Neural cell (in vitro differentiated cells): ENCODE measurements around the gene MLIP. TPM values are rescaled to one million over a fixed set of nuclear protein-coding genes. Genes with fewer than 3 reads are reported as not detected.

ENCODE experiments used
- H2AFZ ChIP-seq: fragments of 200-600, 300-800 bp; sonication (generic), shearing (Covaris generic); 2 replicates; pipeline ENCODE4 v1.6.0; 2014; ENCODE audit warnings: low read depth, mild to moderate bottlenecking, antibody characterized with exemption, low read length, moderate library complexity
- H3F3A ChIP-seq: fragments of 200-600 bp; shearing (Covaris generic); 2 replicates; pipeline ENCODE4 v1.6.1; 2016; ENCODE audit warnings: mild to moderate bottlenecking, moderate library complexity, mixed read lengths, antibody characterized with exemption, low read length; ENCODE audit not compliant: insufficient read depth, poor library complexity, severe bottlenecking
- H3K27ac ChIP-seq: fragments of 200-600, 300-800 bp; sonication (generic), shearing (Covaris generic); 2 replicates; pipeline ENCODE4 v1.5.1; 2014; ENCODE audit warnings: mild to moderate bottlenecking, low read length, moderate library complexity
- H3K27me3 ChIP-seq: fragments of 300-800, 200-600 bp; sonication (generic), shearing (Covaris generic); 2 replicates; pipeline ENCODE4 v1.6.0; 2014; ENCODE audit warnings: mild to moderate bottlenecking, low read depth, low read length, moderate library complexity; ENCODE audit not compliant: insufficient read depth
- H3K36me3 ChIP-seq: fragments of 300-800, 200-600 bp; sonication (generic), shearing (Covaris generic); 2 replicates; pipeline ENCODE4 v1.5.1; 2014; ENCODE audit warnings: mild to moderate bottlenecking, antibody characterized with exemption, low read length, moderate library complexity; ENCODE audit not compliant: insufficient read depth
- H3K4me2 ChIP-seq: fragments of 300-800, 200-600 bp; sonication (generic), shearing (Covaris generic); 2 replicates; pipeline ENCODE4 v1.6.0; 2014; ENCODE audit warnings: mild to moderate bottlenecking, low read length
- H3K4me3 ChIP-seq: fragments of 300-800, 200-600 bp; sonication (generic), shearing (Covaris generic); 2 replicates; pipeline ENCODE4 v1.5.1; 2014; ENCODE audit warnings: mild to moderate bottlenecking, low read length, moderate library complexity
- H3K79me2 ChIP-seq: fragments of 200-600 bp; shearing (Covaris generic); replicated peaks from 2 replicates; pipeline ENCODE4 v1.6.0; 2014; ENCODE audit warnings: mild to moderate bottlenecking, low read length, moderate library complexity; ENCODE audit not compliant: insufficient read depth
- H3K9ac ChIP-seq: fragments of 300-800, 200-600 bp; sonication (generic), shearing (Covaris generic); 2 replicates; pipeline ENCODE4 v1.6.1; 2016; ENCODE audit warnings: mild to moderate bottlenecking, low read length, mixed read lengths
- H3K9me2 ChIP-seq: fragments of 200-600 bp; shearing (Covaris generic); 2 replicates; pipeline ENCODE4 v1.6.1; 2016; ENCODE audit warnings: mild to moderate bottlenecking, low read length, mixed read lengths; ENCODE audit not compliant: insufficient read depth
- H3K9me3 ChIP-seq: fragments of 200-600, 300-800 bp; sonication (generic), shearing (Covaris generic); 2 replicates; pipeline ENCODE4 v1.6.1; 2016; ENCODE audit warnings: mild to moderate bottlenecking, mixed run types, low read length, moderate library complexity, mixed read lengths
- H4K20me1 ChIP-seq: fragments of 200-600 bp; shearing (Covaris generic); 2 replicates; pipeline ENCODE4 v1.6.1; 2016; ENCODE audit warnings: mild to moderate bottlenecking, mixed run types; ENCODE audit not compliant: insufficient read depth
- CTCF ChIP-seq: fragments of 450-650 bp; IDR thresholded peaks from 2 replicates; pipeline ENCODE4 v1.5.1; 2014; ENCODE audit warnings: antibody characterized with exemption, mild to moderate bottlenecking, moderate library complexity; ENCODE audit not compliant: poor library complexity, severe bottlenecking
- EP300 ChIP-seq: fragments of 450-650 bp; conservative IDR thresholded peaks from 2 replicates; pipeline ENCODE4 v1.6.1; 2014; ENCODE audit warnings: antibody characterized with exemption, mild to moderate bottlenecking, moderate library complexity; ENCODE audit not compliant: poor library complexity, severe bottlenecking
- EZH2 ChIP-seq: fragments of 200-600, 300-800 bp; shearing (Covaris generic), sonication (generic); IDR thresholded peaks from 2 replicates; pipeline ENCODE4 v1.6.1; 2014; ENCODE audit warnings: antibody characterized with exemption, low read length, borderline replicate concordance, mild to moderate bottlenecking; ENCODE audit not compliant: insufficient read depth, poor library complexity, severe bottlenecking
- MXI1 ChIP-seq: fragments of 450-650 bp; conservative IDR thresholded peaks from 2 replicates; pipeline ENCODE4 v1.6.1; 2014; ENCODE audit warnings: antibody characterized with exemption, mild to moderate bottlenecking; ENCODE audit not compliant: poor library complexity, severe bottlenecking
- POLR2AphosphoS5 ChIP-seq: IDR thresholded peaks from 2 replicates; pipeline ENCODE4 v1.6.1; 2012
- RAD21 ChIP-seq: fragments of 450-650 bp; conservative IDR thresholded peaks from 2 replicates; pipeline ENCODE4 v1.6.1; 2014; ENCODE audit warnings: antibody characterized with exemption, mild to moderate bottlenecking, moderate library complexity
- REST ChIP-seq: IDR thresholded peaks from 2 replicates; pipeline ENCODE4 v1.6.1; 2012; ENCODE audit warnings: borderline replicate concordance
- SMC3 ChIP-seq: fragments of 450-650 bp; conservative IDR thresholded peaks from 2 replicates; pipeline ENCODE4 v1.6.1; 2014; ENCODE audit warnings: antibody characterized with exemption, mild to moderate bottlenecking, moderate library complexity; ENCODE audit not compliant: poor library complexity
- TAF1 ChIP-seq: IDR thresholded peaks from 2 replicates; pipeline ENCODE4 v1.6.1; 2012; ENCODE audit warnings: low read depth
- polyA plus RNA-seq: library from polyadenylated mRNA; depleted of rRNA; stranded (reverse); fragments of >200 nt; gene quantifications from 2 replicates; pipeline ENCODE4 v1.2.3, GENCODE V29; 2014

The MLIP gene
- polyA plus RNA-seq, 1 donor from 2014 or later, result not detected

- Histone ChIP-seq H3K79me2 (no peaks in the 10 kb centered on the region), H3K4me3 (no peak overlapping the region), H3K27ac (no peak overlapping the region)
Observed at GRCh38 chr6:54130179-54130578, 18.9 kb downstream of the MLIP start.

GRCh38 chr6:54132587-54132986 lies 21.3 kb downstream of the MLIP start:
- Histone ChIP-seq H4K20me1 (no peaks in the 10 kb centered on the region), H3K9me3 (no peaks in the 10 kb centered on the region), H3F3A (no peaks in the 10 kb centered on the region), H3K9ac (no peak overlapping the region), H3K79me2 (no peaks in the 10 kb centered on the region), H3K9me2 (no peaks in the 10 kb centered on the region), H2AFZ (no peak overlapping the region), H3K36me3 (no peaks in the 10 kb centered on the region), H3K27ac (no peak overlapping the region), H3K4me2 (no peak overlapping the region), H3K27me3 (no peaks in the 10 kb centered on the region), H3K4me3 (no peak overlapping the region)
- no peak for TF ChIP-seq TAF1
- TF ChIP-seq EP300, result no peak
- no peak for TF ChIP-seq POLR2AphosphoS5
- no peak for TF ChIP-seq EZH2
- no peak for TF ChIP-seq MXI1
- no peak for TF ChIP-seq REST
- no peak for TF ChIP-seq RAD21
- no peak for TF ChIP-seq SMC3

More at GRCh38 chr6:54130179-54130578, 18.9 kb downstream of the MLIP start:
- Histone ChIP-seq H3K4me2 (no peak overlapping the region), H3K9me2 (no peaks in the 10 kb centered on the region), H3K36me3 (no peaks in the 10 kb centered on the region), H4K20me1 (no peaks in the 10 kb centered on the region), H2AFZ (no peak overlapping the region), H3K9me3 (no peaks in the 10 kb centered on the region), H3K9ac (no peak overlapping the region), H3F3A (no peaks in the 10 kb centered on the region), H3K27me3 (no peaks in the 10 kb centered on the region)
- TF ChIP-seq EZH2 (no peak), POLR2AphosphoS5 (no peak), EP300 (no peak), CTCF (no peak), RAD21 (no peak), TAF1 (no peak), REST (no peak), SMC3 (no peak), MXI1 (no peak)
